Measurements from ENCODE around the gene VLDLR. TPM values are rescaled to one million over a fixed set of nuclear protein-coding genes. Genes with fewer than 3 reads are reported as not detected.

Gene VLDLR
- total RNA-seq = 12.4 and 17.7 TPM in 2 replicates

GRCh38 chr9:2621722-2622460 is at the start of gene VLDLR:
VLDLR (plus strand) TSS chr9:2621787; CDS start chr9:2622190, 403 bp downstream.

Other genes with a start within 250 kb of the VLDLR start
- not detected in 2 replicates for gene KCNV2, start 95.7 kb downstream of the VLDLR start, total RNA-seq
- gene PUM3, start 222.3 kb downstream of the VLDLR start, total RNA-seq = 39.2 and 61.9 TPM in 2 replicates

All from vein endothelial cell (primary cell).